HCT116 (cell line): ENCODE results near the gene RAB38.

Source experiments
- CTCF ChIP-seq, 3 experiments: fragments of 200-600 bp in 1 of 3; sonication (generic) in 1 of 3; IDR thresholded peaks in 2 of 3; conservative IDR thresholded peaks in 1 of 3; 2 replicates each; pipeline ENCODE4 v1.5.1; 2012 to 2017; ENCODE audit warnings: low read depth in 2 of 3, low read length in 2 of 3, antibody characterized with exemption in 1 of 3, borderline replicate concordance in 1 of 3, control low read depth in 1 of 3, mild to moderate bottlenecking in 1 of 3, mixed read lengths in 1 of 3, mixed run types in 1 of 3, moderate library complexity in 1 of 3; ENCODE audit not compliant: insufficient read depth in 1 of 3
- EZH2phosphoT487 ChIP-seq: fragments of 200-600 bp; IDR thresholded peaks from 2 replicates; pipeline ENCODE4 v1.6.1; 2018; ENCODE audit warnings: antibody characterized with exemption, borderline replicate concordance
- SIN3A ChIP-seq: IDR thresholded peaks from 2 replicates; pipeline ENCODE4 v1.6.1; 2012; ENCODE audit warnings: low read depth
- TF ChIP-seq, protein P1 (sequence below): IDR thresholded peaks from 2 replicates; pipeline ENCODE4 v1.6.1; 2012; ENCODE audit warnings: low read depth

GRCh38 chr11:88100151-88100550, 75.1 kb downstream of the RAB38 start:
- TF ChIP-seq, protein P1, sequence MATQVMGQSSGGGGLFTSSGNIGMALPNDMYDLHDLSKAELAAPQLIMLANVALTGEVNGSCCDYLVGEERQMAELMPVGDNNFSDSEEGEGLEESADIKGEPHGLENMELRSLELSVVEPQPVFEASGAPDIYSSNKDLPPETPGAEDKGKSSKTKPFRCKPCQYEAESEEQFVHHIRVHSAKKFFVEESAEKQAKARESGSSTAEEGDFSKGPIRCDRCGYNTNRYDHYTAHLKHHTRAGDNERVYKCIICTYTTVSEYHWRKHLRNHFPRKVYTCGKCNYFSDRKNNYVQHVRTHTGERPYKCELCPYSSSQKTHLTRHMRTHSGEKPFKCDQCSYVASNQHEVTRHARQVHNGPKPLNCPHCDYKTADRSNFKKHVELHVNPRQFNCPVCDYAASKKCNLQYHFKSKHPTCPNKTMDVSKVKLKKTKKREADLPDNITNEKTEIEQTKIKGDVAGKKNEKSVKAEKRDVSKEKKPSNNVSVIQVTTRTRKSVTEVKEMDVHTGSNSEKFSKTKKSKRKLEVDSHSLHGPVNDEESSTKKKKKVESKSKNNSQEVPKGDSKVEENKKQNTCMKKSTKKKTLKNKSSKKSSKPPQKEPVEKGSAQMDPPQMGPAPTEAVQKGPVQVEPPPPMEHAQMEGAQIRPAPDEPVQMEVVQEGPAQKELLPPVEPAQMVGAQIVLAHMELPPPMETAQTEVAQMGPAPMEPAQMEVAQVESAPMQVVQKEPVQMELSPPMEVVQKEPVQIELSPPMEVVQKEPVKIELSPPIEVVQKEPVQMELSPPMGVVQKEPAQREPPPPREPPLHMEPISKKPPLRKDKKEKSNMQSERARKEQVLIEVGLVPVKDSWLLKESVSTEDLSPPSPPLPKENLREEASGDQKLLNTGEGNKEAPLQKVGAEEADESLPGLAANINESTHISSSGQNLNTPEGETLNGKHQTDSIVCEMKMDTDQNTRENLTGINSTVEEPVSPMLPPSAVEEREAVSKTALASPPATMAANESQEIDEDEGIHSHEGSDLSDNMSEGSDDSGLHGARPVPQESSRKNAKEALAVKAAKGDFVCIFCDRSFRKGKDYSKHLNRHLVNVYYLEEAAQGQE, result no peak
- TF ChIP-seq CTCF (IDR thresholded peaks at IDR 0.05 in 2 of 3, conservative IDR thresholded peaks at IDR 0.05 in 1 of 3; ENCODE audit: borderline replicate concordance in 1 of 3, insufficient read depth in 1 of 3, low read depth in 2 of 3, low read length in 2 of 3) (no peak), EZH2phosphoT487 (no peak), SIN3A (no peak)
